ENCODE data around the gene OCEL1. TPM values are rescaled to one million over a fixed set of nuclear protein-coding genes. Genes with fewer than 3 reads are reported as not detected.
"Not testable (repeated sequence)": the region's sequence is repeated elsewhere in the genome, so short reads cannot be mapped to it uniquely, and the experiment has no call there.

Gene OCEL1
- total RNA-seq, 1 experiment from 2014 or later = 2.8 TPM

DNA sequence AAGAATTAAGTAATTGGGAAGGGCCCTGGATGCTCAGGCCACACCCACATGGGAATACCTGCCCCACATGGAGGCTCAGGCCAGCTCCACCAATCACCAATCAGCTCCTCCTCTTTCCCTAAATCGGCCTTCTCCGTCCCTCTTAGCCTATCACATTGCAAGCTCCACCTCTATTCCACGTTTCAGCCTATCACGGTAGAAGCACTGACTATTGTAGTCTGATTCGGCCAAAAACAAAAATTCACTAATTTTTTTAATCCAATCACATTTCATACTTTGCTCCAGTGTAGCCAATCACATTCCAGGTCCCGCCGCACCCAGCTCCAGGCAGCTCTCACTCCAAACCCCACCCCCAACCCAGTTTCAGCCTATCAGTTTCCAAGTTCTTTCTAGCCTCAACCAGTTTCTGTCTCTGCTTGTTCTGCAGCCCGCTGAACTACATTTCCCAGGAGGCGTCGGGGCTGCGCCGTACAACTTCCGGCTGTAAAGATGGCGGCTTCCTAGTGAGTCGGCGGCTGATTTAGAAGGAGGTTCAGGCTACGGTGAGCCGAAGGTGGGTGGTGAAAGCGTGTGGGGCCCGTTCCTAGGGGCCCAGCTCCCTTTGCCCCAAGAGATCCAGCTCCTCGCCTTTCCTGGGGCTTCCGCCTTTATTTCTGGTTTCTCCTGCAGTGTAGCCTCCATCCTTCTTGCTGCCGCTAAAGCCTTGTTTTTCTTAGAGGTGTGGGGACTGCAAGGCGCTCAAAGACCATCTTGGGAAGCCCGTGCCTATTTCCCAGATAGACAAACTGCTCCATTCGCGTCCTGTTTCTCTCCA is 41.2 kb downstream of the OCEL1 start, which contains the start of gene BABAM1:
BABAM1 (plus strand) TSS at position 469 of the 814 bp plus-strand sequence. CDS start 1,364 bp downstream, outside the sequence.
- H3K36me3 ChIP-seq = peaks cover 27% of the 10 kb centered on the region

DNA sequence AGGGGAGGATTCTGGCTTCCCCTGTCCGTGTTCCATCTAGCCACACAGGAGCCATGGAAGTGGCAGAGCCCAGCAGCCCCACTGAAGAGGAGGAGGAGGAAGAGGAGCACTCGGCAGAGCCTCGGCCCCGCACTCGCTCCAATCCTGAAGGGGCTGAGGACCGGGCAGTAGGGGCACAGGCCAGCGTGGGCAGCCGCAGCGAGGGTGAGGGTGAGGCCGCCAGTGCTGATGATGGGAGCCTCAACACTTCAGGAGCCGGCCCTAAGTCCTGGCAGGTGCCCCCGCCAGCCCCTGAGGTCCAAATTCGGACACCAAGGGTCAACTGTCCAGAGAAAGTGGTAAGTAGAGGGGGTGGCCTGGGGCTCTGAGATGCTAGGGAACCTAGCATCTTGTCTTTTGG is 42.7 kb downstream of the OCEL1 start:
- no peak for DNase-seq
- H3K9me3 ChIP-seq = no peaks in the 10 kb centered on the region
- no peaks in the 10 kb centered on the region for H3K27me3 ChIP-seq
- H3K4me3 ChIP-seq = no peak overlapping the region; the same call in 1 of the 2 replicates
- peaks cover 36% of the 10 kb centered on the region for H3K36me3 ChIP-seq

More for the DNA sequence above, 41.2 kb downstream of the OCEL1 start, which contains the start of gene BABAM1:
- peak within 1 kb of the TSS; percentile 87 for H3K4me3 ChIP-seq
- no peaks in the 10 kb centered on the region for H3K9me3 ChIP-seq
- no peaks in the 10 kb centered on the region for H3K27me3 ChIP-seq
- DNase-seq = peak; percentile 99

- H3K36me3 ChIP-seq = peaks cover 63% of the 10 kb centered on the region
- H3K27me3 ChIP-seq, H3K9me3 ChIP-seq, H3K4me3 ChIP-seq, DNase-seq: not testable (repeated sequence)
Observed at GRCh38 chr19:17274892-17275291, 48.9 kb downstream of the OCEL1 start.

GRCh38 chr19:17275441-17276175 is 49.6 kb downstream of the OCEL1 start:
- DNase-seq = no peak
- Histone ChIP-seq H3K36me3 (peaks cover 59% of the 10 kb centered on the region), H3K27me3 (no peaks in the 10 kb centered on the region)

More at GRCh38 chr19:17275441-17276175, 49.6 kb downstream of the OCEL1 start:
- no peaks in the 10 kb centered on the region for H3K9me3 ChIP-seq
- H3K4me3 ChIP-seq = no peak overlapping the region

Other genes with a start within 250 kb of the OCEL1 start
- 2.6 TPM in 1 of 2 replicates, not detected in the other for gene CPAMD8, start 199.4 kb upstream of the OCEL1 start, total RNA-seq (2014; rRNA removed; shearing (Covaris generic); ENCODE audit: low replicate concordance)
- 8.6 and 9.8 TPM in 2 replicates for gene HAUS8, start 150.8 kb upstream of the OCEL1 start, total RNA-seq (2014; rRNA removed; shearing (Covaris generic); ENCODE audit: low replicate concordance)
- 18.4 and 20.4 TPM in 2 replicates for gene MYO9B, start 150.4 kb upstream of the OCEL1 start, total RNA-seq (2014; rRNA removed; shearing (Covaris generic); ENCODE audit: low replicate concordance)
- gene USE1, start 10.9 kb upstream of the OCEL1 start, total RNA-seq (2014; rRNA removed; shearing (Covaris generic); ENCODE audit: low replicate concordance) = 63.4 and 77.0 TPM in 2 replicates
- gene NR2F6, start 19.7 kb downstream of the OCEL1 start, total RNA-seq (2014; rRNA removed; shearing (Covaris generic); ENCODE audit: low replicate concordance) = 87.8 and 95.5 TPM in 2 replicates
- gene USHBP1, start 38.5 kb downstream of the OCEL1 start, total RNA-seq (2014; rRNA removed; shearing (Covaris generic); ENCODE audit: low replicate concordance) = not detected in 2 replicates
- 112 and 258 TPM in 2 replicates for gene BABAM1, start 41.2 kb downstream of the OCEL1 start, total RNA-seq (2014; rRNA removed; shearing (Covaris generic); ENCODE audit: low replicate concordance)
- gene ANKLE1, start 55.7 kb downstream of the OCEL1 start, total RNA-seq (2014; rRNA removed; shearing (Covaris generic); ENCODE audit: low replicate concordance) = 0.10 and 0.46 TPM in 2 replicates
- gene ABHD8, start 77.2 kb downstream of the OCEL1 start, total RNA-seq (2014; rRNA removed; shearing (Covaris generic); ENCODE audit: low replicate concordance) = 1.3 TPM in 1 of 2 replicates, not detected in the other
- gene MRPL34, start 79.6 kb downstream of the OCEL1 start, total RNA-seq (2014; rRNA removed; shearing (Covaris generic); ENCODE audit: low replicate concordance) = 17.2 and 26.2 TPM in 2 replicates
- 9.1 and 11.6 TPM in 2 replicates for gene DDA1, start 83.3 kb downstream of the OCEL1 start, total RNA-seq (2014; rRNA removed; shearing (Covaris generic); ENCODE audit: low replicate concordance)
- gene ANO8, start 108.6 kb downstream of the OCEL1 start, total RNA-seq (2014; rRNA removed; shearing (Covaris generic); ENCODE audit: low replicate concordance) = 1.4 and 3.6 TPM in 2 replicates
- 23.2 and 25.7 TPM in 2 replicates for gene GTPBP3, start 111.3 kb downstream of the OCEL1 start, total RNA-seq (2014; rRNA removed; shearing (Covaris generic); ENCODE audit: low replicate concordance)
- gene PLVAP, start 151.1 kb downstream of the OCEL1 start, total RNA-seq (2014; rRNA removed; shearing (Covaris generic); ENCODE audit: low replicate concordance) = not detected in 2 replicates
- not detected in 2 replicates for gene CCDC194, start 168.0 kb downstream of the OCEL1 start, total RNA-seq (2014; rRNA removed; shearing (Covaris generic); ENCODE audit: low replicate concordance)
- gene BST2, start 179.4 kb downstream of the OCEL1 start, total RNA-seq (2014; rRNA removed; shearing (Covaris generic); ENCODE audit: low replicate concordance) = 128 and 138 TPM in 2 replicates
- gene MVB12A, start 193.8 kb downstream of the OCEL1 start, total RNA-seq (2014; rRNA removed; shearing (Covaris generic); ENCODE audit: low replicate concordance) = 28.8 and 78.4 TPM in 2 replicates
- not detected in 2 replicates for gene TMEM221, start 222.4 kb downstream of the OCEL1 start, total RNA-seq (2014; rRNA removed; shearing (Covaris generic); ENCODE audit: low replicate concordance)
- gene NXNL1, start 234.7 kb downstream of the OCEL1 start, total RNA-seq (2014; rRNA removed; shearing (Covaris generic); ENCODE audit: low replicate concordance) = not detected in 2 replicates
- gene SLC27A1, start 244.3 kb downstream of the OCEL1 start, total RNA-seq (2014; rRNA removed; shearing (Covaris generic); ENCODE audit: low replicate concordance) = 6.3 and 6.5 TPM in 2 replicates

Data from MG63 (cell line).